KMS-11 (cell line): ENCODE data around the gene IP6K1.
"Not testable (repeated sequence)": the region's sequence is repeated elsewhere in the genome, so short reads cannot be mapped to it uniquely, and the experiment has no call there.

Experiments used
- H2AFZ ChIP-seq: fragments of 200-600 bp; sonication (generic); 2 replicates; pipeline ENCODE4 v1.6.1; 2016; ENCODE audit warnings: antibody characterized with exemption, mixed run types, low read depth
- H3K27ac ChIP-seq: fragments of 200-600 bp; sonication (generic); 2 replicates; pipeline ENCODE4 v1.6.1; 2016; ENCODE audit warnings: mild to moderate bottlenecking, mixed run types
- H3K27me3 ChIP-seq: fragments of 200-600 bp; sonication (generic); 2 replicates; pipeline ENCODE4 v1.6.1; 2017; ENCODE audit warnings: mild to moderate bottlenecking, low read depth, mixed run types, moderate library complexity; ENCODE audit not compliant: insufficient read depth
- H3K36me3 ChIP-seq: fragments of 200-600 bp; sonication (generic); 2 replicates; pipeline ENCODE4 v1.6.1; 2017; ENCODE audit warnings: mild to moderate bottlenecking, mixed run types; ENCODE audit not compliant: insufficient read depth
- H3K4me1 ChIP-seq: fragments of 200-600 bp; sonication (generic); 2 replicates; pipeline ENCODE4 v1.6.1; 2016; ENCODE audit warnings: mild to moderate bottlenecking, low read depth, mixed run types; ENCODE audit not compliant: poor library complexity, severe bottlenecking
- H3K4me2 ChIP-seq: fragments of 200-600 bp; sonication (generic); 2 replicates; pipeline ENCODE4 v1.7.0; 2016; ENCODE audit warnings: mild to moderate bottlenecking, mixed run types
- H3K4me3 ChIP-seq: fragments of 200-600 bp; sonication (generic); IDR thresholded peaks from 2 replicates; pipeline ENCODE4 v1.6.1; 2017; ENCODE audit warnings: low read depth, low read length, mixed read lengths; ENCODE audit not compliant: insufficient read depth
- H3K79me2 ChIP-seq: fragments of 200-600 bp; sonication (generic); 2 replicates; pipeline ENCODE4 v1.6.1; 2016; ENCODE audit warnings: low read depth, mixed run types; ENCODE audit not compliant: insufficient read depth
- H3K9ac ChIP-seq: fragments of 200-600 bp; sonication (generic); 2 replicates; pipeline ENCODE4 v1.6.1; 2016; ENCODE audit warnings: mild to moderate bottlenecking, mixed run types
- H4K20me1 ChIP-seq: fragments of 200-600 bp; sonication (generic); 2 replicates; pipeline ENCODE4 v1.6.1; 2016; ENCODE audit warnings: mild to moderate bottlenecking, mixed run types; ENCODE audit not compliant: insufficient read depth
- CTCF ChIP-seq: fragments of 200-600 bp; sonication (generic); conservative IDR thresholded peaks from 2 replicates; pipeline ENCODE4 v1.6.1; 2017; ENCODE audit warnings: low read depth, mild to moderate bottlenecking, antibody characterized with exemption, low read length, moderate library complexity, mixed read lengths

The IP6K1 gene

GRCh38 chr3:49780080-49780974, 6.0 kb downstream of the IP6K1 start:
- Histone ChIP-seq H3K27me3 (no peaks in the 10 kb centered on the region), H3K4me1 (no peaks in the 10 kb centered on the region), H3K36me3 (no peaks in the 10 kb centered on the region), H3K9ac (no peak overlapping the region), H3K27ac (no peak overlapping the region), H2AFZ (no peak overlapping the region), H3K4me2 (no peak overlapping the region), H4K20me1 (no peaks in the 10 kb centered on the region), H3K4me3 (no peak overlapping the region), H3K79me2 (peaks cover 48% of the 10 kb centered on the region)
- no peak for TF ChIP-seq CTCF

- H3K36me3 ChIP-seq: no peaks in the 10 kb centered on the region
- no peak overlapping the region for H3K9ac ChIP-seq
- H3K79me2 ChIP-seq: peaks cover 40% of the 10 kb centered on the region
- no peak overlapping the region for H2AFZ ChIP-seq
- H3K4me2 ChIP-seq: no peak overlapping the region
- TF ChIP-seq CTCF: no peak
- no peak overlapping the region for H3K4me3 ChIP-seq
- H4K20me1 ChIP-seq: no peaks in the 10 kb centered on the region
- no peaks in the 10 kb centered on the region for H3K4me1 ChIP-seq
- no peak overlapping the region for H3K27ac ChIP-seq
- H3K27me3 ChIP-seq: no peaks in the 10 kb centered on the region
These were observed 6.8 kb downstream of the IP6K1 start for GRCh38 chr3:49779358-49780079.

DNA sequence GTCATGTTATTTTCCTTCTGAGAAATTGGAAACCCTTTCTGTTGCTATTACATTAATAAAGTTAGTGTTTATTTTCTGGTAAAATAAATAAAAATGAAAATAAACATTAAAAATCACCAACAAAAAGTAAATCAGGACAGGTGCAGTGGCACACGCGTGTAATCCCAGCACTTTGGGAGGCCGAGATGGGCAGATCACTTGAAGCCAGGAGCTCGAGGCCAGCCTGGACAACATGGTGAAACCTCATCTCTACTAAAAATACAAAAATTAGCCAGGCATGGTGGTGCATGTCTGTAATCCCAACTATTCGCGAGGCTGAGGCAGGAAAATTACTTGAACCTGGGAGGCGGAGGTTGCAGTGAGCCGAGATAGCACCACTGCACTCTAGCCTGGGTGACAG, 10.2 kb downstream of the IP6K1 start:
- H4K20me1 ChIP-seq, H3K36me3 ChIP-seq, H3K27me3 ChIP-seq, H3K4me1 ChIP-seq, H3K27ac ChIP-seq, H3K4me3 ChIP-seq, H2AFZ ChIP-seq, H3K9ac ChIP-seq, H3K4me2 ChIP-seq: not testable (repeated sequence)
- H3K79me2 ChIP-seq: peaks cover 45% of the 10 kb centered on the region

DNA sequence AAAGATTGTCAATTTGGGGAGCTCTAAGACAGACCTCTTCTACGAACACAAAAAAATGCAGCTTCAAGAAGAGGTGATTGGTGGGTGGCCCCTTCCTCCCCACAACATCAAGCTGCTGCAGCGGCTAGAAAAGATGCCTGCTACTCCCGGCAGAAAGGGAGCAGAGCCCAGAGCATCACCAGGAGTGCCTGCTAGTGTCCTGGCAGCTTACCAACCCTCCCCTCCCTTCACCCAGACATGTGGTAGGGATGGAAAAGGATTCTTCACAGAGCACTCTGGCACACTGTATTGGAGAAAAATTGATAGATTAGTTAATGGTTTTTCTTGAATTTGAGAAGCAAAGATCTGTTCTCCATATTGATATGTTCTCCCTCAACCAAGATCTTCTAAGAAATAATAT, 10.8 kb downstream of the IP6K1 start:
- TF ChIP-seq CTCF: no peak
- no peaks in the 10 kb centered on the region for H3K27me3 ChIP-seq
- H4K20me1 ChIP-seq: no peaks in the 10 kb centered on the region
- no peak overlapping the region for H3K4me2 ChIP-seq
- peaks cover 7% of the 10 kb centered on the region for H3K4me1 ChIP-seq
- H2AFZ ChIP-seq: no peak overlapping the region
- H3K9ac ChIP-seq: no peak overlapping the region
- no peak overlapping the region for H3K4me3 ChIP-seq
- peaks cover 43% of the 10 kb centered on the region for H3K79me2 ChIP-seq
- H3K36me3 ChIP-seq: no peaks in the 10 kb centered on the region
- no peak overlapping the region for H3K27ac ChIP-seq
